ENCODE measurements around the gene MDM4. TPM values are rescaled to one million over a fixed set of nuclear protein-coding genes. Genes with fewer than 3 reads are reported as not detected.

Gene MDM4
- total RNA-seq, 1 experiment from 2014 or later = 42.1 TPM

DNA sequence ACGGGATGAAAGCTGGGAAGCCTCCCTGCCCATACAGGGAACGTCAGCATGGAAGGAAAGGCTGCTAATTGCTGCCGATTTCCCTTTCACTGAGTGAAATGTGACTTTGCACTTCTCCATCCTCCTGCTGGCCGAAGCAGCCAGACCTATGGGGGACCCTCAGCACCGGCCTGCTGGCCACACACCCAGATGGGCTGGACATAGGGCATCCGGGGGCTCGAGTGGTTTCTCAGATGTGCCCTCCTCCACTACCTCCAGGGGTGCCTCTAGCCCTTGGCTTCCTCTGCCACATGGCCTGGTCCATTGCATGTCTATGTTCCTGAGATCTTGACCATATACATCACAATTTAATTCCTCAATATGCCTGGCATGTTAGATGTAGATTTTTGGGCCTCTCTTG is 89.6 kb downstream of the MDM4 start:
- Histone ChIP-seq H3K27me3 (ENCODE audit: control insufficient read depth, insufficient read depth, low read length) (no peaks in the 10 kb centered on the region; the same call in 1 of the 2 replicates), H3K4me3 (ENCODE audit: low read depth in 2 of 2, low read length in 2 of 2) (no peak overlapping the region), H3K27ac (ENCODE audit: low read length) (no peak overlapping the region), H3K9me3 (ENCODE audit: control insufficient read depth, insufficient read depth, low read depth, low read length) (no peaks in the 10 kb centered on the region), H3K4me1 (ENCODE audit: control insufficient read depth, insufficient read depth, low read length) (no peaks in the 10 kb centered on the region), H3K36me3 (ENCODE audit: control insufficient read depth, insufficient read depth, low read length) (no peaks in the 10 kb centered on the region)
- no TSS peak for BruUV-seq (replicated peaks)
- DNase-seq (ENCODE audit: low read depth, low spot score) (no peak), ATAC-seq (no peak)
- ChIA-PET POLR2A (no interaction called here), CTCF (no interaction called here)
- in situ Hi-C loops (cut with HindIII; ENCODE audit: low pct_unique_long_range_greater_than_20kb, low sequenced_read_pairs) = no loop called here
- TF ChIP-seq, protein P1, sequence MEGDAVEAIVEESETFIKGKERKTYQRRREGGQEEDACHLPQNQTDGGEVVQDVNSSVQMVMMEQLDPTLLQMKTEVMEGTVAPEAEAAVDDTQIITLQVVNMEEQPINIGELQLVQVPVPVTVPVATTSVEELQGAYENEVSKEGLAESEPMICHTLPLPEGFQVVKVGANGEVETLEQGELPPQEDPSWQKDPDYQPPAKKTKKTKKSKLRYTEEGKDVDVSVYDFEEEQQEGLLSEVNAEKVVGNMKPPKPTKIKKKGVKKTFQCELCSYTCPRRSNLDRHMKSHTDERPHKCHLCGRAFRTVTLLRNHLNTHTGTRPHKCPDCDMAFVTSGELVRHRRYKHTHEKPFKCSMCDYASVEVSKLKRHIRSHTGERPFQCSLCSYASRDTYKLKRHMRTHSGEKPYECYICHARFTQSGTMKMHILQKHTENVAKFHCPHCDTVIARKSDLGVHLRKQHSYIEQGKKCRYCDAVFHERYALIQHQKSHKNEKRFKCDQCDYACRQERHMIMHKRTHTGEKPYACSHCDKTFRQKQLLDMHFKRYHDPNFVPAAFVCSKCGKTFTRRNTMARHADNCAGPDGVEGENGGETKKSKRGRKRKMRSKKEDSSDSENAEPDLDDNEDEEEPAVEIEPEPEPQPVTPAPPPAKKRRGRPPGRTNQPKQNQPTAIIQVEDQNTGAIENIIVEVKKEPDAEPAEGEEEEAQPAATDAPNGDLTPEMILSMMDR (IDR thresholded peaks at IDR 0.05) = no peak
- TF ChIP-seq, protein P2, sequence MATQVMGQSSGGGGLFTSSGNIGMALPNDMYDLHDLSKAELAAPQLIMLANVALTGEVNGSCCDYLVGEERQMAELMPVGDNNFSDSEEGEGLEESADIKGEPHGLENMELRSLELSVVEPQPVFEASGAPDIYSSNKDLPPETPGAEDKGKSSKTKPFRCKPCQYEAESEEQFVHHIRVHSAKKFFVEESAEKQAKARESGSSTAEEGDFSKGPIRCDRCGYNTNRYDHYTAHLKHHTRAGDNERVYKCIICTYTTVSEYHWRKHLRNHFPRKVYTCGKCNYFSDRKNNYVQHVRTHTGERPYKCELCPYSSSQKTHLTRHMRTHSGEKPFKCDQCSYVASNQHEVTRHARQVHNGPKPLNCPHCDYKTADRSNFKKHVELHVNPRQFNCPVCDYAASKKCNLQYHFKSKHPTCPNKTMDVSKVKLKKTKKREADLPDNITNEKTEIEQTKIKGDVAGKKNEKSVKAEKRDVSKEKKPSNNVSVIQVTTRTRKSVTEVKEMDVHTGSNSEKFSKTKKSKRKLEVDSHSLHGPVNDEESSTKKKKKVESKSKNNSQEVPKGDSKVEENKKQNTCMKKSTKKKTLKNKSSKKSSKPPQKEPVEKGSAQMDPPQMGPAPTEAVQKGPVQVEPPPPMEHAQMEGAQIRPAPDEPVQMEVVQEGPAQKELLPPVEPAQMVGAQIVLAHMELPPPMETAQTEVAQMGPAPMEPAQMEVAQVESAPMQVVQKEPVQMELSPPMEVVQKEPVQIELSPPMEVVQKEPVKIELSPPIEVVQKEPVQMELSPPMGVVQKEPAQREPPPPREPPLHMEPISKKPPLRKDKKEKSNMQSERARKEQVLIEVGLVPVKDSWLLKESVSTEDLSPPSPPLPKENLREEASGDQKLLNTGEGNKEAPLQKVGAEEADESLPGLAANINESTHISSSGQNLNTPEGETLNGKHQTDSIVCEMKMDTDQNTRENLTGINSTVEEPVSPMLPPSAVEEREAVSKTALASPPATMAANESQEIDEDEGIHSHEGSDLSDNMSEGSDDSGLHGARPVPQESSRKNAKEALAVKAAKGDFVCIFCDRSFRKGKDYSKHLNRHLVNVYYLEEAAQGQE (IDR thresholded peaks at IDR 0.05; ENCODE audit: insufficient read depth in 1 of 2, low read depth in 2 of 2, low read length in 1 of 2) = no peak
- TF ChIP-seq SIN3A (IDR thresholded peaks at IDR 0.05; ENCODE audit: borderline replicate concordance, insufficient read depth, low read depth, low read length) = no peak
- no peak for TF ChIP-seq TCF7L2 (IDR thresholded peaks at IDR 0.05; ENCODE audit: low read depth, low read length)
- no peak for TF ChIP-seq POLR2AphosphoS5 (IDR thresholded peaks at IDR 0.05; ENCODE audit: low read depth, low read length)
- intact Hi-C loops (cut with micrococcal nuclease; ENCODE audit: unreplicated experiment) = no loop called here

Other genes starting within 250 kb of the MDM4 start
- gene PLEKHA6, start 156.5 kb upstream of the MDM4 start, total RNA-seq (2021; ENCODE audit: unreplicated experiment) = 5.5 TPM
- 51.1 TPM for gene PPP1R15B, start 104.6 kb upstream of the MDM4 start, total RNA-seq (2021; ENCODE audit: unreplicated experiment)
- 19.1 TPM for gene PIK3C2B, start 21.6 kb upstream of the MDM4 start, total RNA-seq (2021; ENCODE audit: unreplicated experiment)
- gene LRRN2, start 169.3 kb downstream of the MDM4 start, total RNA-seq (2021; ENCODE audit: unreplicated experiment) = 2.0 TPM